GDM1 (cell line): ENCODE results near the gene SUMF1.
"Not testable (repeated sequence)": the region's sequence is repeated elsewhere in the genome, so short reads cannot be mapped to it uniquely, and the experiment has no call there.

Source experiments
- DNase-seq: peaks from one replicate; lab custom pipeline; 2025; lab: John Stamatoyannopoulos, UW

The SUMF1 gene

GRCh38 chr3:4335840-4336562, 131.1 kb downstream of the SUMF1 start:
- no peak for DNase-seq

DNA sequence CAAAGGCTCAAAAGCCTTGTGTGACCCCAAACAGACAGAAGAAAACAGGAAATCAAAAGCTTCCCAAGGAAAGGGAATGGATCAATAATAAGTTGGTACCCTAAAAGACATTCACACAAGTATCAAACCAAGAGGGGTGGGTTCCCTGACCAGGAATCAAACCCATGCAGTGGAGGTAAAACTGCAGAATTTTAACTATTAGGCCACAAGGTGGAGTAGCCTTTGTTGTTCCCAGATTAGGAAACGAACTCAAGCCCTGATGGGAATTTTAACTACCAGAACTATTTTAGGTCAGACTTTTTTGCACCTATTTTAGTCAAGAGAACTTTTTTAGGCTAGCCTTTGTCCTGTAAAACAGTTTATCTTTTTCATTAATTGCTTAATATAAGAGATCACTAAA, 132.5 kb downstream of the SUMF1 start:
- no peak for DNase-seq

- no peak for DNase-seq
These were observed 134.1 kb downstream of the SUMF1 start for GRCh38 chr3:4332991-4333390.

- no peak for DNase-seq
These were observed 134.5 kb downstream of the SUMF1 start for GRCh38 chr3:4332574-4332973.

- DNase-seq, result no peak
These were observed 135.0 kb downstream of the SUMF1 start for GRCh38 chr3:4332111-4332510.

DNA sequence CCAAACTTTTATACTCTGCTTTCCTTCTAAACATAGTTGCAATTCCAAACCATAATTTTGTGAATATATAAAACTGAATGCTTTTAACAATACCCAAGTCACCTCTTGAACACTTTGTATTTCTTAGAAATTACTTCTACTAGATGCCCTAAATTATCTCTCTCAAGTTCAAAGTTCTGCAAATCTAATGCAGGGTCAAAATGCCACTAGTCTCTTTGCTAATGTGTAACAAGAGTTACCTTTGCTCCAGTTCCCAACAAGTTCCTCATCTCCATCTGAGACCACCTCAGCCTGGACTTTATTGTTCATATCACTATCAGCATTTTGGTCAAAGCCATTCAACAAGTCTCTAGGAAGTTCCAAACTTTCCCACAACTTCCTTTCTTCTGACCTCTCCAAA, 137.3 kb downstream of the SUMF1 start:
- DNase-seq, result not testable (repeated sequence)

DNA sequence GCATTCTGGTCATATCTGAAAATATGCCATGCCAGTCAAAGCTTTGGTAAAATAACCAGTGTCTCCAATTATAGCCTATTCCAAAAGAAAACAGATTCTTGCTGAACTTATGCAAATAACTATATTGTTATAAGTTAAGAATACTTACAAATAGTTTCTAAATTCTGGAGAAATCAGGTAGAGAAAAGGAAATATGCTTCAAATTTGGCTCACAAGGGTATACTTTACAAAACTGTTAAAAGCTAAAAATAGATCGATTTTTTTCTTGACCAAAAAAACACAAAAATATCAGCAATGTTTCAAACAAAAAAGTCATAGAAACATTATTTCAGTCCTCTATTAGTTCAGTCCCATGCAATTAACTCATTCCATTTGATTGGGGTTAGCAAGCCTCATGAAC, 140.2 kb downstream of the SUMF1 start:
- DNase-seq, result no peak

DNA sequence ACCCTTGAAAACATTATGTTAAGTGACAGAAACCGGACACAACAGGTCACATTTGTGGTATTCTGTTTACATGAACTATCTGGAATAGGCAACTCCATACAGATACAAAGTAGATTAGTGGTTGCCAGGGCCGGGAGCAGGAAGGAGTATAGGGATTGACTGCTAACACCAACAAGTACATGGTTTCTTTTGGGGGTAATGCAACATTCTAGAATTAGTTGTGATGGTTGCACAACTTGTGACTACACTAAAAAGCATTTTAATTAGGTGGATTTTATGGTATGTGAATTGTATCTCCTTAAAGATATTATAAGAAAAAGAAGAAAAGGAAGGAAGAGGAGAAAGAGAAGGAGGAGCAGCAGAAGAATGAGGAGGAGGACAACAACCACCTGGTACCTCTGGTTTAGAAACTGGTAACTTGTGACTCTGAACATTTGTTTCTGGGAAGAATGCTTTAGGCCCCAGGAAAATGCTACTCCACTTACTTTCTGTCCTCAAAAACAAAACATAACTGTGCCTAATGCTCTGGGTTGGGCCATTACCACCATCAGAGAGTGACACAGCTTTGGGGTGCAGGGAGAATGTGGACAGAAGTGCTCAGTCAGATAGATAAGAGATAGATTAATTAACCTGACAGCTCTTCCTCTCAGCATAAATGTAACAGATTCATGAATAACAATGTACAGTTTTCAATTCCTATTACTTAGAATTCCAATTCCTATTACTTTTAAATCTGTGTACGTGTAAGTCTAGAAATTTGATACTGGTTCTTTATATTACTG, 143.6 kb downstream of the SUMF1 start:
- DNase-seq, result no peak

DNA sequence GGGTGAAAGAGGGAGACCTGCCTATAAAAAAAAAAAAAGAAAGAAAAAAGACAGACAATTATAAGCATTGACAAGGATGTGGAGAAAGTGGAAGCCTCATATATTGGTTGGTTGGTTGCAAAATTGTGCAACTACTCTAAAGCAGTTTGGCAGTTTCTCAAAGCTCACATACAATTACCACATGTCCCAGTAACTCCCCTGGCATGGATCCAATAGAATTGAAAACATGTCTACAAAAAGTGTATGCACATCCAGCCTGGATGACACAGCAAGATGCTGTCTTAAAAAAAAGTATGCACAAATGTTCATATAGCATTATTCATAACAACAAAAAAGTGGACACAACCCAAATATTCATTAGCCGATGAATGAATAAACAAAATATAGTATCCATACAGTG, 144.4 kb downstream of the SUMF1 start:
- DNase-seq, result no peak

GRCh38 chr3:4321732-4322131, 145.3 kb downstream of the SUMF1 start:
- no peak for DNase-seq

- DNase-seq, result no peak
These were observed 146.8 kb downstream of the SUMF1 start for GRCh38 chr3:4320096-4320911.

- DNase-seq, result no peak
These were observed 152.4 kb downstream of the SUMF1 start for GRCh38 chr3:4314688-4315087.

DNA sequence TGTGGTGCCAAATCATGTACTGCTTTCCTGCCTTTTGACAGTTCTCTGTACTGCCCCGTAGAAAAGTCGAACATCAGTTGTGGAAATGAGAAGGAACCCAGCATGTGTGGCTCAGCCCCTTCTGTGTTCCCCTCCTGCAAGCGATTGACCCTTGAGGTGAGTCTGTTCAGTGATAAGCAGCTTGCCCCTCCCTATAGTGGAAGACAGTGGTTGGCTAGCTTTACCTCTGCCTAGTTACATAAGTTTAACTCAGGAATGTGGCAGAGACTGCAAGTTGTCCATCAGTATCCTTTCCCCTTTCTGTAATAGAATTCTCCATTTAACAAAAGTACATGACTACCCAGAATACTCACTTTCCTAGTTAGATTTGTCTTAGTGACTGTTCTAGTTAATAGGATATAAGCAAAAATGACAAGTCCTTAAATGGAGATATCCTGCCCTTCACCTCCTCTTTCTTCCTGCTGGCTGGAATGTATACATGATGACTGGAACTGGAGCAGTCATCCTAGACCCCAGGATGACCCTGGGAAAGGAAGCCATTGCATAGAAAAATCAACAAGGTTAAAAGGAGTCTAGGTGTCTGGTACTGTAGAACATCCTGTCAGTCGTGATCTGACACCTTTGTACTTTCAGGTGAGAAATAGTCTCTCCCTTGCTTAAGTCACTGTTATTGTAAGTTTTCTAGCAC, 153.3 kb downstream of the SUMF1 start:
- DNase-seq, result no peak

GRCh38 chr3:4311496-4311895, 155.6 kb downstream of the SUMF1 start:
- no peak for DNase-seq
